ENCODE measurements around the gene ODF2L. TPM values are rescaled to one million over a fixed set of nuclear protein-coding genes. Genes with fewer than 3 reads are reported as not detected.

Gene ODF2L
- total RNA-seq, 1 donor from 2014 or later: 7.6 TPM

DNA sequence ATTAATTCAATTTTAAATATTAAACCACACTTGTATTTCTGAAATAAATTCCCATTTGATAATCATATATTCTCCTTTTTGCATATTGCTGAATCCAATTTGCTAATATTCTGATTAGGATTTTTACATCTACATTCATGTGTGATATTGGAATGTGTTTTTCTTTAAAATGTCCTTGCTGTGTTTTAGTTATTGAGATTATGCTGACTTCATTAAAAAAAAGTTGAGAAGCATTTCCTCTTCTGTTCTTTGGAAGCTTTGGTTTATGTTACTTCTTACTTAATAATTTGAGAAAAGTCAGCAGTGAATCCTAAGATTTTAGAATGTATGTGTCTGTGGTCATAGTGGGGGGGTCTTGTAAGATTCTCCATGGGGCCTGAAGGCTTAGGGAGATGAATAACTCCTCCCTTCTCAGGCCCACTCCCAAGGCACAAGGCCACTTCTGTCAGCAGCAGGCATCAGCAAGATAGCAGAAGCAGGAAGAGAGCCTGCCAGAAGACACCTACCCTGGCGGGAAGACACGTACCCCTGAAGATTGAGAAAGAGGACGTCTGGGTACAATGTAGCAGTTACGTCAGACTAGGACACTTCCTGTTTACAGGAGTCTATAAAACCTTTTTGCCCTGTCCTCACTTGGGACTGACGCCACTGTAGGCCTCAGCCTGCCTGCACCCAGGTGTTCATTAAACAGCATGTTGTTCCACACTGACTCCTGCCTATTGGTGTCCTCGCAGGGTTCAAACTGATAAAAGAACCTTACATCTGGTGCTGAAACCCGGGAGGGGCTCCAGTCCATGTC lies 56.9 kb downstream of the ODF2L start:
- no peak for ATAC-seq
- intact Hi-C loops (cut with micrococcal nuclease): no loop called here
- no peak for DNase-seq

DNA sequence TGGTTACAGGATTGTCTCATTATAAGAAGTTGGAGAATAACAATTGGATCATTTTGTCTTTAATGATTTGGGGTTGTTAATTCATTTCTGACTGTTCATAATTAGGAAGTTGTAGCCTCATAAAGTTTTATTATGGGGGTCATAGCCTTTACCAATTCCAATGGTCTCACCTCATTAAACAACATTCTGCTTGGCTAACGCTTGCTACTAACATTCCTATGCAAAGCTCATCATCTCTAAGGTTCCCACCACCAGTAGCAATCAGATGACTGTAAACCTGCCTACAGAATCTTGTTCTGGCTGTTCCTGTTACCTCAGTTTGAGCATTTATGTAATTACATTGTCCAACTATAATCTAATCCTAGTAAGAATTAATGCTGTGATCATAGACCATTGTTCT lies 60.2 kb downstream of the ODF2L start:
- ATAC-seq (no peak), DNase-seq (no peak)
- intact Hi-C loops (cut with micrococcal nuclease): no loop called here

DNA sequence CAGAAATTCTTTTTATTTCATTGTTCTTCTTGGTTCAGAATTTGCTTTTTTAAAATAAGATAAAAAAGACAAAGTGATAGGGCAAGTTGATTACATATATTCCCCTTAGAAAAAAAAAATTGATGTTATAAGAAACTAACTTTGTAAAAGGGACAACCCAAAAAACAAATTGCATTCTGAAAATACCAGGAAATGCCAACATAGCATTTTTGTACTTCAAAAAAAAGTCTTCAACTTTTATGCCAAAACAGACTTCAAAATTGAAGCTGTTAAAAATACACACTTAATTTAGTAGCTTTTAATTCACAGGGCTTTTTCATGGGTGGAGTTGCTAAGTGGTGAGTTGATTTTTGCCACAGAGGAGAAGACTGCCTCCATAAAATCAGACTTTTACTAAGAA lies 70.9 kb downstream of the ODF2L start:
- DNase-seq (no peak), ATAC-seq (no peak)
- intact Hi-C loops (cut with micrococcal nuclease): no loop called here

DNA sequence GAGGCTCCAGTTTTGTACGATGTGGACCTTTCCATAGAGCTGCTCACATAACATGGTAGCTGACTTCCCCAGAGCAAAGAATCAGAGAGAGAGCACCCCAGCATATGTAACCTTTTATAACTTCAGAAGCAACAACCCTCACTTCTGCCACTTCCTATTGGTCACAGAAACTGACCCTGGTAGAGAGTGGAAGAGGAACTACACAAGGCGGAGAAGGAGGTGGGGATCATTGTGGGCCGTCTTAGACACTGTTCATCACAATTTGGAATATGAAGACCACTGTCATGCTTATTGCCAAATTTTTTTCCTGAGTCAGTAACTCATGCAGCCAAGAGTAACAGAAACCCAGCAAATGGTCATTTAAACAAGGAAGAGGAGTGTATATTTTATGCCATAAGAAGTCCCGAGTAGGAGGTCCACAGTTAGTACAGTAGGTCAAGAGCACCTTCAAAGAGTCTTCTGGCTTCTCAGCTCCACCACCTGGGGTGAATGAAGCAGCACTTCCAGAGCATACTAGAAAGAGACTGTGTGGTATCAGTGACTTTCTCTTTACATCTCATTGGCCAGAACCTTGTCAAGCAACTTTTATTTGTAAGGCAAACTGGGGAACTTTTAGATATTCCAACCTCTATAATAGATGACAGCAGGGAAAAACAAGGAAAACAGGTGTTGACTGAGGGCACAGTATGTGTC lies 71.8 kb downstream of the ODF2L start:
- intact Hi-C loops (cut with micrococcal nuclease): no loop called here
- ATAC-seq: no peak
- no peak for DNase-seq

DNA sequence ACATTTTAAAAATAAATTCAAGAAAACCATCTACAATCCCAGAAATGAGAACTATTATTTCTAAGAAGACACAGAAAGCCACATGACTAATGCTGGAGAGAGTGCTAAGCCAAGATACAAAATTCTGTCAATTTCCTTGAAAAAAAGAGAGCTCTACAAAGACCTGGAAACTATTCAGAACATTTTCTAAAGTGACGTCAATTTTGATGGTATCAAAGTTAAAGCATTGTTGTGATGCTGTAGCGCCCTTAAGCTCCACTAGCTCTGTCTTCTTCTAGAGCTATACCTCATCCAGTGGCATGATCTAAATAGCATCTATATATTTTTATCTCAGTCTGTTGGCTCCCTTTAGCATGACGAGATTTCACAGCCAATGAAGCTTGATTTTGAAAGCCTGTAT lies 73.9 kb downstream of the ODF2L start:
- DNase-seq (no peak), ATAC-seq (no peak)
- intact Hi-C loops (cut with micrococcal nuclease): no loop called here

DNA sequence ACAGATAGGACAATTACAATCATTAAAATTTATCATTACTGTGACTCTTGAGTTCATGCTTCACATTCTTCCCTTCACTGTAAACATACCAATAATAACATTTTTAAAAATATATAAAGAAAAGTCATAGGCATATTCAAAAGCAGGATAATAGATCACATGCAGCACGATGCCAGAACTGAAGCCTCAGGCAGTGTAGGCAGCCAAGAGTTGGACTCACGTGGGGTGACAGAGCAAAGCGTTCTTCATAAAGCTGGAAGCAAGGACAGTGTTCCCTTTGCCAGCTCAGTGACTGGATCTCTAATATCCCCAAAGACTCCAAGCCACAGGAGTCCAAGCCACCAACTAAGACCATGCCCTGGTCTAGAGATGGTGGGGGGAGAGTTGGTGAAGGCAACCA lies 77.7 kb downstream of the ODF2L start:
- ATAC-seq (no peak), DNase-seq (no peak)
- intact Hi-C loops (cut with micrococcal nuclease): no loop called here

DNA sequence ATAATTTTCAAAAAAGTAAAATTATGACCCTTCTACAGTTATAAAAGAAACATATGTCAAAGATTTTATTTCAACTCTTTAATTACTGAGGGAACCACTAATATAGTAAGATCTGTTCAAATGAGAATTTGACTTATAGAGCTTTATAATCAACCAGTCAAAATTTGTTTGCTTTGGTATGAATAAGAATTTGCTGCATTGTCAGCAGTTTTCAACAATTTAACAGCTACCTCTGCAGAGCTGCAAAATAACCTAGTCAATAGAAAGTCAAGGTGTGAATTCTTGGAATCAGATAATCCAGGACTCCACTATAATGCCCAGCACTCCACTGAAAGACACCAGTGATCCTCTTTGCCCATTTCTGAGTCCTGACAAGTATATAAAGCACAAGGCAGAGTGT lies 78.2 kb downstream of the ODF2L start:
- intact Hi-C loops (cut with micrococcal nuclease): no loop called here
- ATAC-seq: no peak
- no peak for DNase-seq

DNA sequence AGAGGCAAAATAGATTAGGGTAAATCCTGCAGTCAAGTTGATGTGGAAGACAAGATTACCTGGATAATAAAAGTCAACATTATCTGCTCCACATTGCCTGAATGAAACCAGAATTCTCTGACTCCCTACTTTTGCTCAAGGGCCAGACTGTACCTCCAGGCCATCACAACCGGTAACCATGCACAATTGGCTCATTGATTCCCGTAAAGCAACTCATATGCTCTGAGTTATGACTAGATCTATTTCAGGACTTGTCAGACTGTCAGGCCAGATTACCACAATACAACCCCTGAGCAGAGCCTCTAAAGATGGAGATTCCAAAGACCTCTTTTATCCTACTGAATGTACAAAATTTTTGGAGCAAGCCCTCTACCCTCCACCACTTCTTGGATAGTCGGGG lies 90.4 kb downstream of the ODF2L start:
- ATAC-seq (no peak), DNase-seq (no peak)
- intact Hi-C loops (cut with micrococcal nuclease): no loop called here

DNA sequence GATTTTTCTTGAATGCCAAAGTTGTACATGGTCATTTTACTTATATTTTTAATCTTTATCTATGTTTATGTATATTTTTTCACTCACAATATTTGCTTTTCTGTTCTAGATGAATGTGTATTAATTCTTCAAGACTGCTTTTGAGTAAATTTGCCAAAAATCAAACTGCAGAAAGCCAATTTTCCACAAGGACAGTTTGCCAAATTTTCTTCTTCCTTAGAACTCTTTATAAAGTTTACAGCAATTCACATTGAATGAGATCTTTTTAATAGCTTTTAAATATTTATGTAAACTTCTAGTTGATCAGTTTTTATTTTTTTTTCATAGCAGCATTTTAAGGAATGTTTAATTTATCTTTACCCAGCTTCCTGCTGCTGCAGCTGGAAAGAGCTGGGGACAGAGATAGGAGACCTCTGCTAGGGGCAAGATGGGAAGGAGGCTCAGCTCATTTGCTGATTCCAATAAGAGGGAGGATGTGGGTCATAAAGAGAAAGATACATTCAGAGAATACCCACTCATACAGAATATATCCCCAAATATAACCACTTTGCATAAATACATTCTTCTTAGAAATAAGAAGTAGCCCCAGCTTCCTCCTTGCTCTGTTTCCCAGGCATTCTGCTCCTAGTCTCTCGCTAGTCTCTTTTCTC lies 93.0 kb downstream of the ODF2L start:
- intact Hi-C loops (cut with micrococcal nuclease): no loop called here
- no peak for ATAC-seq
- no peak for DNase-seq

Small RNA genes lying within 50 kb of the gene (microRNA-seq; reads per million reads assigned to microRNA genes)
- not detected for gene MIR7856 (ENCODE audit: borderline number of aligned reads)

Other genes with a start within 250 kb of the ODF2L start
- 0.82 TPM for gene COL24A1, start 239.6 kb downstream of the ODF2L start, total RNA-seq
- gene CLCA2, start 27.8 kb upstream of the ODF2L start, total RNA-seq: not detected
- not detected for gene CLCA1, start 72.6 kb upstream of the ODF2L start, total RNA-seq
- gene CLCA4, start 150.8 kb upstream of the ODF2L start, total RNA-seq: not detected